HepG2 (cell line): ENCODE data around the gene MRPL20. TPM values are rescaled to one million over a fixed set of nuclear protein-coding genes. Genes with fewer than 3 reads are reported as not detected.
A peak's percentile ranks its signal among the peaks of the same experiment; 100 is the strongest.

ENCODE experiments used
- ARNT2 ChIP-seq: sonication (generic); formaldehyde crosslinking; IDR thresholded peaks from 2 replicates; pipeline ENCODE4 v1.8.0; 2022; ENCODE audit warnings: mild to moderate bottlenecking, low read depth, missing genetic modification reagents, moderate library complexity
- ATAD3A ChIP-seq: sonication (generic); formaldehyde crosslinking; IDR thresholded peaks from 2 replicates; pipeline ENCODE4 v1.4.0; 2020; ENCODE audit warnings: missing genetic modification reagents
- FIP1L1 ChIP-seq: fragments of 200-400 bp; formaldehyde crosslinking; IDR thresholded peaks from 2 replicates; pipeline ENCODE4 v1.6.1; 2018; ENCODE audit warnings: low read depth, mild to moderate bottlenecking, low read length, moderate library complexity, borderline replicate concordance; ENCODE audit not compliant: insufficient read depth
- HES4 ChIP-seq: sonication (generic); formaldehyde crosslinking; IDR thresholded peaks from 2 replicates; pipeline ENCODE4 v1.9.0; 2021; ENCODE audit warnings: mild to moderate bottlenecking, missing genetic modification reagents, borderline replicate concordance
- HNRNPLL ChIP-seq: fragments of 200-400 bp; formaldehyde crosslinking; IDR thresholded peaks from 2 replicates; pipeline ENCODE4 v1.6.1; 2017; ENCODE audit warnings: mild to moderate bottlenecking, low read depth, low read length; ENCODE audit not compliant: poor library complexity, severe bottlenecking
- PHB2 ChIP-seq: fragments of 450-650 bp; IDR thresholded peaks from 2 replicates; pipeline ENCODE4 v1.6.1; 2018; ENCODE audit not compliant: partially characterized antibody
- RARA ChIP-seq: IDR thresholded peaks from 2 replicates; pipeline ENCODE4 v1.6.1; 2016; ENCODE audit warnings: missing genetic modification reagents, missing compliant biosample characterization
- SOX6 ChIP-seq, 2 experiments: fragments of 450-650 bp in 1 of 2; sonication (generic) in 1 of 2; formaldehyde crosslinking in 1 of 2; IDR thresholded peaks; 2 replicates each; pipeline versions ENCODE4 v1.4.0 to v1.6.1; 2017 to 2020; ENCODE audit warnings: antibody characterized with exemption in 1 of 2, mild to moderate bottlenecking in 1 of 2, missing genetic modification reagents in 1 of 2
- SP1 ChIP-seq, 2 experiments: fragments of 450-650 bp in 1 of 2; sonication (generic) in 1 of 2; formaldehyde crosslinking in 1 of 2; IDR thresholded peaks; 2 replicates each; pipeline versions ENCODE4 v1.4.0 to v1.6.1; 2016 to 2020; ENCODE audit warnings: missing genetic modification reagents in 1 of 2
- SP5 ChIP-seq: IDR thresholded peaks from 2 replicates; pipeline ENCODE4 v1.6.1; 2016; ENCODE audit warnings: low read depth, borderline replicate concordance
- WIZ ChIP-seq: sonication (generic); formaldehyde crosslinking; IDR thresholded peaks from 2 replicates; pipeline ENCODE4 v1.5.1; 2020; ENCODE audit warnings: mild to moderate bottlenecking, missing genetic modification reagents
- ZNF138 ChIP-seq: sonication (generic); formaldehyde crosslinking; IDR thresholded peaks from 2 replicates; pipeline ENCODE4 v1.5.0; 2020; ENCODE audit warnings: mild to moderate bottlenecking, low read depth, missing genetic modification reagents
- ZNF546 ChIP-seq: sonication (generic); formaldehyde crosslinking; conservative IDR thresholded peaks from 2 replicates; pipeline ENCODE4 v1.8.1; 2023; ENCODE audit warnings: mild to moderate bottlenecking, missing genetic modification reagents
- ZNF556 ChIP-seq: sonication (generic); formaldehyde crosslinking; IDR thresholded peaks from 2 replicates; pipeline ENCODE4 v1.4.0; 2020; ENCODE audit warnings: mild to moderate bottlenecking, missing genetic modification reagents, borderline replicate concordance
- ZNF782 ChIP-seq: sonication (generic); formaldehyde crosslinking; IDR thresholded peaks from 2 replicates; pipeline ENCODE4 v1.4.0; 2020; ENCODE audit warnings: missing genetic modification reagents, mild to moderate bottlenecking, borderline replicate concordance
- ZSCAN21 ChIP-seq: sonication (generic); formaldehyde crosslinking; IDR thresholded peaks from 2 replicates; pipeline ENCODE4 v1.8.0; 2022; ENCODE audit warnings: mild to moderate bottlenecking, missing genetic modification reagents, moderate library complexity, borderline replicate concordance
- ZSCAN30 ChIP-seq: sonication (generic); formaldehyde crosslinking; IDR thresholded peaks from 2 replicates; pipeline ENCODE4 v1.5.0; 2020; ENCODE audit warnings: mild to moderate bottlenecking, missing genetic modification reagents
- polyA plus RNA-seq, 8 experiments: library from polyadenylated mRNA; depleted of rRNA in 3 of 8; stranded (reverse) in 7 of 8; unstranded in 1 of 8; fragments of >200 nt; fragmentation: Illumina TruSeq in 4 of 8; extraction: Trizol in 4 of 8; gene quantifications; 2 replicates each; pipeline versions ENCODE4 v1.2.1 to v1.2.3, GENCODE V29; 2011 to 2016; ENCODE audit warnings: low read depth in 4 of 8, missing spikeins in 1 of 8, mixed read lengths in 1 of 8; ENCODE audit not compliant: insufficient read depth in 1 of 8
- total RNA-seq, 5 experiments: library from RNA; depleted of rRNA; stranded (reverse); fragments of >200 nt; fragmentation: Illumina TruSeq; extraction: Trizol; gene quantifications; 2 replicates each; pipeline ENCODE4 v1.2.3, GENCODE V29; 2016; ENCODE audit warnings: low read depth in 1 of 5
- TF ChIP-seq, protein P1 (sequence below): sonication (generic); formaldehyde crosslinking; IDR thresholded peaks from 2 replicates; pipeline ENCODE4 v1.4.0; 2020; ENCODE audit warnings: mild to moderate bottlenecking, missing genetic modification reagents, borderline replicate concordance
- TF ChIP-seq, protein P2 (sequence below): IDR thresholded peaks from 2 replicates; pipeline ENCODE4 v1.6.1; 2016; ENCODE audit warnings: mild to moderate bottlenecking, missing biosample characterization, missing genetic modification reagents
- TF ChIP-seq, protein P3 (sequence below): sonication (generic); formaldehyde crosslinking; IDR thresholded peaks from 2 replicates; pipeline ENCODE4 v1.4.0; 2020; ENCODE audit warnings: mild to moderate bottlenecking, missing genetic modification reagents, borderline replicate concordance

Gene MRPL20
- total and polyA plus RNA-seq, 2 of the 13 experiments (the other 11 are each of a cell fraction or from before 2014, with no cell fraction given), result 59.2 to 127 TPM

GRCh38 chr1:1435106-1435903, 28.2 kb upstream of the MRPL20 start, which contains the start of gene VWA1 (continued):
- TF ChIP-seq, protein P1, sequence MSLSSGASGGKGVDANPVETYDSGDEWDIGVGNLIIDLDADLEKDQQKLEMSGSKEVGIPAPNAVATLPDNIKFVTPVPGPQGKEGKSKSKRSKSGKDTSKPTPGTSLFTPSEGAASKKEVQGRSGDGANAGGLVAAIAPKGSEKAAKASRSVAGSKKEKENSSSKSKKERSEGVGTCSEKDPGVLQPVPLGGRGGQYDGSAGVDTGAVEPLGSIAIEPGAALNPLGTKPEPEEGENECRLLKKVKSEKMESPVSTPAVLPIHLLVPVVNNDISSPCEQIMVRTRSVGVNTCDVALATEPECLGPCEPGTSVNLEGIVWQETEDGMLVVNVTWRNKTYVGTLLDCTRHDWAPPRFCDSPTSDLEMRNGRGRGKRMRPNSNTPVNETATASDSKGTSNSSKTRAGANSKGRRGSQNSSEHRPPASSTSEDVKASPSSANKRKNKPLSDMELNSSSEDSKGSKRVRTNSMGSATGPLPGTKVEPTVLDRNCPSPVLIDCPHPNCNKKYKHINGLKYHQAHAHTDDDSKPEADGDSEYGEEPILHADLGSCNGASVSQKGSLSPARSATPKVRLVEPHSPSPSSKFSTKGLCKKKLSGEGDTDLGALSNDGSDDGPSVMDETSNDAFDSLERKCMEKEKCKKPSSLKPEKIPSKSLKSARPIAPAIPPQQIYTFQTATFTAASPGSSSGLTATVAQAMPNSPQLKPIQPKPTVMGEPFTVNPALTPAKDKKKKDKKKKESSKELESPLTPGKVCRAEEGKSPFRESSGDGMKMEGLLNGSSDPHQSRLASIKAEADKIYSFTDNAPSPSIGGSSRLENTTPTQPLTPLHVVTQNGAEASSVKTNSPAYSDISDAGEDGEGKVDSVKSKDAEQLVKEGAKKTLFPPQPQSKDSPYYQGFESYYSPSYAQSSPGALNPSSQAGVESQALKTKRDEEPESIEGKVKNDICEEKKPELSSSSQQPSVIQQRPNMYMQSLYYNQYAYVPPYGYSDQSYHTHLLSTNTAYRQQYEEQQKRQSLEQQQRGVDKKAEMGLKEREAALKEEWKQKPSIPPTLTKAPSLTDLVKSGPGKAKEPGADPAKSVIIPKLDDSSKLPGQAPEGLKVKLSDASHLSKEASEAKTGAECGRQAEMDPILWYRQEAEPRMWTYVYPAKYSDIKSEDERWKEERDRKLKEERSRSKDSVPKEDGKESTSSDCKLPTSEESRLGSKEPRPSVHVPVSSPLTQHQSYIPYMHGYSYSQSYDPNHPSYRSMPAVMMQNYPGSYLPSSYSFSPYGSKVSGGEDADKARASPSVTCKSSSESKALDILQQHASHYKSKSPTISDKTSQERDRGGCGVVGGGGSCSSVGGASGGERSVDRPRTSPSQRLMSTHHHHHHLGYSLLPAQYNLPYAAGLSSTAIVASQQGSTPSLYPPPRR (CRISPR knock-in tag), result no peak
- TF ChIP-seq ARNT2 (CRISPR knock-in tag) (peak; percentile 82), ZNF138 (CRISPR knock-in tag) (0 out of 2 replicates have a peak, but pooled peaks have one; percentile 39), WIZ (CRISPR knock-in tag) (0 out of 2 replicates have a peak, but pooled peaks have one; percentile 20), SP1 (IDR thresholded peaks at IDR 0.05) (no peak), SP1 (CRISPR knock-in tag; IDR thresholded peaks at IDR 0.05) (peak; percentile 89), PHB2 (no peak), ZSCAN21 (CRISPR knock-in tag) (peak; percentile 80; the same call in 1 of the 2 replicates), RARA (CRISPR knock-in tag) (peak; percentile 47; the same call in 1 of the 2 replicates), FIP1L1 (no peak), SOX6 (IDR thresholded peaks at IDR 0.05) (no peak), SOX6 (CRISPR knock-in tag; IDR thresholded peaks at IDR 0.05) (peak; percentile 8; the same call in 1 of the 2 replicates), ATAD3A (CRISPR knock-in tag) (no peak), HNRNPLL (peak; percentile 61), HES4 (CRISPR knock-in tag) (peak; percentile 42), ZNF556 (peak; percentile 30; the same call in 1 of the 2 replicates), ZNF546 (CRISPR knock-in tag) (no peak; the same call in 1 of the 2 replicates), ZSCAN30 (CRISPR knock-in tag) (no peak), SP5 (CRISPR knock-in tag) (no peak), ZNF782 (CRISPR knock-in tag) (no peak)
- TF ChIP-seq, protein P2, sequence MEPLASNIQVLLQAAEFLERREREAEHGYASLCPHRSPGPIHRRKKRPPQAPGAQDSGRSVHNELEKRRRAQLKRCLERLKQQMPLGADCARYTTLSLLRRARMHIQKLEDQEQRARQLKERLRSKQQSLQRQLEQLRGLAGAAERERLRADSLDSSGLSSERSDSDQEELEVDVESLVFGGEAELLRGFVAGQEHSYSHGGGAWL (CRISPR knock-in tag), result 0 out of 2 replicates have a peak, but pooled peaks have one; percentile 20
- TF ChIP-seq, protein P3, sequence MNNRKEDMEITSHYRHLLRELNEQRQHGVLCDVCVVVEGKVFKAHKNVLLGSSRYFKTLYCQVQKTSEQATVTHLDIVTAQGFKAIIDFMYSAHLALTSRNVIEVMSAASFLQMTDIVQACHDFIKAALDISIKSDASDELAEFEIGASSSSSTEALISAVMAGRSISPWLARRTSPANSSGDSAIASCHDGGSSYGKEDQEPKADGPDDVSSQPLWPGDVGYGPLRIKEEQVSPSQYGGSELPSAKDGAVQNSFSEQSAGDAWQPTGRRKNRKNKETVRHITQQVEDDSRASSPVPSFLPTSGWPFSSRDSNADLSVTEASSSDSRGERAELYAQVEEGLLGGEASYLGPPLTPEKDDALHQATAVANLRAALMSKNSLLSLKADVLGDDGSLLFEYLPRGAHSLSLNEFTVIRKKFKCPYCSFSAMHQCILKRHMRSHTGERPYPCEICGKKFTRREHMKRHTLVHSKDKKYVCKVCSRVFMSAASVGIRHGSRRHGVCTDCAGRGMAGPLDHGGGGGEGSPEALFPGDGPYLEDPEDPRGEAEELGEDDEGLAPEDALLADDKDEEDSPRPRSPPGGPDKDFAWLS, result no peak
